Pancreas (tissue), 10 donors: Measurements from ENCODE around the gene MGARP. TPM values are rescaled to one million over a fixed set of nuclear protein-coding genes. Genes with fewer than 3 reads are reported as not detected.
A peak's percentile ranks its signal among the peaks of the same experiment; 100 is the strongest.
"Not testable (repeated sequence)": the region's sequence is repeated elsewhere in the genome, so short reads cannot be mapped to it uniquely, and the experiment has no call there.

Experiments used
- ATAC-seq, 4 donors: fragments of 200-7000 bp; cut with Tn5 transposase; one replicate each; pipeline versions ENCODE4 v1.8.0 to v1.9.1; 2020; ENCODE audit warnings: mild to moderate bottlenecking in 4 of 4, moderate library complexity in 4 of 4
- DNase-seq, 6 donors: peaks; one replicate each; pipeline ENCODE4 v3.0.0-alpha.2; 2020
- FAIRE-seq: peaks from 2 replicates; lab custom pipeline; 2012; peaks lifted over from hg19 to GRCh38; lab: Jason Lieb, UNC
- H3K27ac ChIP-seq, 4 donors: fragments of 200-600 bp; sonication (generic); 1 replicate in 3 of 4; 2 replicates in 1 of 4; pipeline versions ENCODE4 v1.5.0 to v1.8.0; 2020
- H3K27me3 ChIP-seq, 4 donors: fragments of 200-600 bp; one replicate each; pipeline ENCODE4 v1.8.0; 2021
- H3K36me3 ChIP-seq, 3 donors: fragments of 200-600 bp; sonication (generic) in 1 of 3; one replicate each; pipeline versions ENCODE4 v1.5.0 to v1.8.0; 2020 to 2021
- H3K4me1 ChIP-seq, 3 donors: fragments of 200-600 bp; one replicate each; pipeline ENCODE4 v1.8.0; 2021
- H3K4me3 ChIP-seq, 4 donors: fragments of 200-600 bp; sonication (generic) in 2 of 4; one replicate each; pipeline versions ENCODE4 v1.5.0 to v1.8.0; 2020 to 2021
- H3K9me3 ChIP-seq, 4 donors: fragments of 200-600 bp; one replicate each; pipeline ENCODE4 v1.8.0; 2021
- WGBS, 2 donors: extraction: QIAGEN DNeasy Blood & Tissue Kit; methylation state at CpG; one replicate each; pipeline ENCODE4 v1.1.7; 2013; 5-methylcytosine and 5-hydroxymethylcytosine counted together
- intact Hi-C, 3 donors: fragments of 100-400 bp; cut with DNase I; formaldehyde crosslinking; loops; one replicate each; pipeline versions ENCODE4 v1.11.1 to v1.14.2; 2022
- polyA plus RNA-seq, 2 donors: library from polyadenylated mRNA; stranded (reverse); fragments of 200-250 nt; gene quantifications; one replicate each; pipeline ENCODE4 v1.2.3, GENCODE V29; 2013
- total RNA-seq, 6 donors: library from RNA; stranded (reverse); fragmentation: NEBNext Ultra II Directional in 4 of 6; extraction: Animal tissue kit (Norgen Biotek cat#: 25700) in 4 of 6; gene quantifications; one replicate each; pipeline versions ENCODE4 v1.2.1 to v1.2.4, GENCODE V29; 2021 to 2023
- TF ChIP-seq, protein P1 (sequence below), 4 donors: fragments of 200-600 bp; sonication (generic) in 3 of 4; IDR thresholded peaks; one replicate each; pipeline versions ENCODE4 v1.5.0 to v1.8.0; 2021; ENCODE audit warnings: antibody characterized with exemption in 4 of 4
- donor health status: healthy with polysubstance abuse.
- donor health status: DM: no; HTN: no; CAD: no; lungs with moderate emphysema.
- donor health status: DM: no; HTN: no; CAD: no.
- donor health status: control.
- donor health status: control.
- donor health status: Bipolar disorder and iron deficiency.
- donor health status: DM: yes; HTN: yes; CAD: no.
- donor health status: DM: no; HTN: no; CAD: no.
- donor health status: DM: no; HTN: no; CAD: no.
- donor health status: DM: yes; HTN: yes; CAD: no.

Gene MGARP
- total RNA-seq (under 1 TPM in 2 of 6 donors, not detected in 4; 0.25 TPM), polyA plus RNA-seq (under 1 TPM; 0.45 to 0.49 TPM)

DNA sequence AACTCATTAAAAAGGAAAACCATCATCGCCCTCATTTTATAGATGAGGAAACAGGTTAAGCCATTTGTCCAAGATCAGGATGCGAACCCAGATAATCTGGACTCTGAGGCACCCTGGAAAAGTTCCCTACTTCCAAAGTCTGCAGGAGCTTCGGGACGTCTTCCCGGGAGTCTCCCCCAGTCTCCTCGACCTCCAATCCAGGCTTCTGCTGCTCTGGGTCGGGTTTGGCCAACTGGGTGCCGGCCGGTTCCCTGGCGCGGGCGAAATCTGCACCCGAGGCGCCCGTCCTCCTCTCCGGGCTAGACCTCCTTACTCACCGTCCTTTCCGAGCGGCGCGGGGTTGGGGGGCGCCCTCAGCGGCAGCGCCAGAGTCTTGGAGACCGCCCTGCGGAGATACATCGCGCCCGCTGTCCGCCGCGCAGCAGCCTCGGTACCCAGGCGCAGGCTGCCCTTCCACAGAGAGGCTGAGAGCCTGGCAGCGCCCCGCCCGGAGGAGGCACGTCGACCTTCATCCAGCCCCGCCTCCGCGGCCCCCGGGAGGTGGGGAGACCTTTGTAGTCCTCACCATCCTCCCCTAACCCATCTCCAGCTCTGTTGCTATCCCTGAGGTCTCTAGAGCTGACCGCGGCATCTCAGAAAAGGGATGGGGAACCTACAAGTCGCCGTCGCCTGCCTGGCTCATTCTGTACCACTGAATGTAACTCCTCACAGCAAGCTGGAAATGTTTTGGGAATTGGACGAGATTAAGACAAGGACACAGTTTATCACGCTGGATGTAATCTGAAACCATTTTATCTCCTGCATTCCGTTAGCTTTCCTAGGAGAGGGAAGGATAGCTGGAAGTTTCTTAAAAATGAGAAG lies at the start of gene MGARP:
MGARP (minus strand) TSS at position 466 of the 861 bp plus-strand sequence; CDS start at position 399, 67 bp downstream.
- intact Hi-C loops, result loop anchor here in 1 of 3 donors (10.0 kb wide), 1 partner anchor 165 kb away; no protein-coding TSS in a partner anchor
- TF ChIP-seq, protein P1, sequence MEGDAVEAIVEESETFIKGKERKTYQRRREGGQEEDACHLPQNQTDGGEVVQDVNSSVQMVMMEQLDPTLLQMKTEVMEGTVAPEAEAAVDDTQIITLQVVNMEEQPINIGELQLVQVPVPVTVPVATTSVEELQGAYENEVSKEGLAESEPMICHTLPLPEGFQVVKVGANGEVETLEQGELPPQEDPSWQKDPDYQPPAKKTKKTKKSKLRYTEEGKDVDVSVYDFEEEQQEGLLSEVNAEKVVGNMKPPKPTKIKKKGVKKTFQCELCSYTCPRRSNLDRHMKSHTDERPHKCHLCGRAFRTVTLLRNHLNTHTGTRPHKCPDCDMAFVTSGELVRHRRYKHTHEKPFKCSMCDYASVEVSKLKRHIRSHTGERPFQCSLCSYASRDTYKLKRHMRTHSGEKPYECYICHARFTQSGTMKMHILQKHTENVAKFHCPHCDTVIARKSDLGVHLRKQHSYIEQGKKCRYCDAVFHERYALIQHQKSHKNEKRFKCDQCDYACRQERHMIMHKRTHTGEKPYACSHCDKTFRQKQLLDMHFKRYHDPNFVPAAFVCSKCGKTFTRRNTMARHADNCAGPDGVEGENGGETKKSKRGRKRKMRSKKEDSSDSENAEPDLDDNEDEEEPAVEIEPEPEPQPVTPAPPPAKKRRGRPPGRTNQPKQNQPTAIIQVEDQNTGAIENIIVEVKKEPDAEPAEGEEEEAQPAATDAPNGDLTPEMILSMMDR (IDR thresholded peaks at IDR 0.05), result no peak
- Histone ChIP-seq H3K27me3 (peaks cover 0 to 15% (median 2%) of the 10 kb centered on the region in 4 donors), H3K9me3 (no peaks in the 10 kb centered on the region), H3K4me3 (peak within 1 kb of the TSS in 2 of 4 donors; percentile 23 to 39), H3K27ac (no peak within 1 kb of the TSS), H3K36me3 (no peaks in the 10 kb centered on the region), H3K4me1 (peaks cover 0 to 3% (median 0%) of the 10 kb centered on the region in 3 donors)
- ATAC-seq, result peak; percentile 56 to 75 (median 73)
- no peak for FAIRE-seq
- peak in 4 of 6 donors; percentile 13 to 66 (median 40) for DNase-seq
- 9 to 10% methylated on average over 49 to 51 of the region's 51 CpGs for WGBS, 2 donors

DNA sequence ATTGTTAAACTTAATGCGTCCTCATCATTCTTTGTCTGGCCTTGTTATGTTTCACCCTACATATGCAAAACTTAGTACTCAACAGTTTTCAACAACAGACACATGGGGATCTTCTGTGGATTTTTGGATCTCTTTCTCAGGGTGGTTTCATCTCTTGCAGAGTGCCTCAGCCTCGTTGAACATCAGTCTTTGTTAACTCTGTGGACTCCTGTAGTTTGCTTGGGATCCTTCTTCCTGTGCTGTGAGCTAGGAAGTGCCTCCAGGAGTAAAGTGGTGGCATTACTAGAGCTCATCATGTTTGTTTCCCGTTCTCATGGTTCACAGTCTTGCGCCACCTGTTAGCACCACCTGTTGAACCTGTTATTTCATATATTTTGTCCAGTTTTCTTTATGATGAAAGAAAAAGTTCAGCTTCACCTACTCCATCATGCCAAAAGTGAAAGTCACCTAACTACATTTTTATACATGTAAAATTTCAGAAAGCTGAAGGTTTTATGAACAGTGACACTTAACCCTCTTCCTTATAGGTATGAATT lies 49.7 kb upstream of the MGARP start:
- Histone ChIP-seq H3K36me3 (no peaks in the 10 kb centered on the region), H3K27me3 (no peaks in the 10 kb centered on the region), H3K9me3 (no peaks in the 10 kb centered on the region), H3K4me1 (peaks cover 0 to 11% (median 6%) of the 10 kb centered on the region in 3 donors), H3K4me3 (no peak overlapping the region), H3K27ac (no peak overlapping the region)
- ATAC-seq (no peak), DNase-seq (no peak), FAIRE-seq (no peak)
- 89 to 92% methylated on average over 4 of the region's 4 CpGs for WGBS, 2 donors
- intact Hi-C loops, result no loop called here
- TF ChIP-seq, protein P1 (IDR thresholded peaks at IDR 0.05), result no peak

DNA sequence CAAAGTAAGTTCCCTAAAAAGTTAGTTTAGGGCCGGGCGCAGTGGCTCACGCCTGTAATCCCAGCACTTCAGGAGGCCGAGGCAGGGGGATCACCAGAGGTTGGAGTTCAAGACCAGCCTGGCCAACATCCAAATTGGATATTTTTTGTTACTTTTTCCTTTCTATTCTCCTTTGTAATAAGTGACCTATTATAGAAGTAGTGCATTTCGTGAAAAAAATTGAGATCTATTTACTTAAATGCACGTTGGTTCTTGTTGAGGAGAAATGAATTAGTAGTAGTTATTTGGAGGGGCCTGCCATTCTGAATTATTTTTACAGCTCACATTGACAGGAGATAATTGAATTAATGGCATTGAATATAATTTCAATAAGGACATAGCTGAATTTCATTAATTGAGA lies 44.6 kb upstream of the MGARP start:
- no peaks in the 10 kb centered on the region for H3K36me3 ChIP-seq
- peaks cover 6 to 24% (median 21%) of the 10 kb centered on the region in 3 donors for H3K4me1 ChIP-seq
- TF ChIP-seq, protein P1 (IDR thresholded peaks at IDR 0.05), result no peak
- 57 to 60% methylated on average over 6 of the region's 6 CpGs for WGBS, 2 donors
- H3K27ac ChIP-seq, result peak overlapping the region in 1 of 4 donors; percentile 17
- H3K4me3 ChIP-seq, result no peak overlapping the region
- ATAC-seq (no peak), FAIRE-seq (no peak), DNase-seq (no peak)
- intact Hi-C loops, result no loop called here
- no peaks in the 10 kb centered on the region for H3K27me3 ChIP-seq
- H3K9me3 ChIP-seq, result no peaks in the 10 kb centered on the region

DNA sequence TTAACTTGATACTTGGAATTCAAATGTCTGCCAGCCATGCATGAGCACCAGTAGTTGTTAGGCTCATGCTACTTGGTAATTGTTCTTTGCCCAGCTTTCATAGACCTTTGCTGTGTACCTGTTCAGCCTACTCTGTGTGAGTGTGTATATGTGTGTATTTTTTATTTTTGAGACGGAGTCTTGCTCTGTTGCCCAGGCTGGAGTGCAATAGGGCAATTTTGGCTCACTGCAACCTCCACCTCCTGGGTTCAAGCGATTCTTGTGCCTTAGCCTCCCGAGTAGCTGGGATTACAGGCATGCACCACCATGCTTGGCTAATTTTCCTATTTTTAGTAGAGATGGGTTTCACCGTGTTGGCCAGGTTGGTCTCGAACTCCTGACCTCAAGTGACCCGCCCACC lies 42.5 kb upstream of the MGARP start:
- ATAC-seq, H3K27ac ChIP-seq, H3K36me3 ChIP-seq, intact Hi-C loops, H3K27me3 ChIP-seq, H3K9me3 ChIP-seq, DNase-seq, FAIRE-seq, H3K4me3 ChIP-seq: not testable (repeated sequence)
- WGBS, 2 donors, result 98% methylated on average over 6 of the region's 6 CpGs
- peaks cover 6 to 24% (median 21%) of the 10 kb centered on the region in 3 donors for H3K4me1 ChIP-seq

DNA sequence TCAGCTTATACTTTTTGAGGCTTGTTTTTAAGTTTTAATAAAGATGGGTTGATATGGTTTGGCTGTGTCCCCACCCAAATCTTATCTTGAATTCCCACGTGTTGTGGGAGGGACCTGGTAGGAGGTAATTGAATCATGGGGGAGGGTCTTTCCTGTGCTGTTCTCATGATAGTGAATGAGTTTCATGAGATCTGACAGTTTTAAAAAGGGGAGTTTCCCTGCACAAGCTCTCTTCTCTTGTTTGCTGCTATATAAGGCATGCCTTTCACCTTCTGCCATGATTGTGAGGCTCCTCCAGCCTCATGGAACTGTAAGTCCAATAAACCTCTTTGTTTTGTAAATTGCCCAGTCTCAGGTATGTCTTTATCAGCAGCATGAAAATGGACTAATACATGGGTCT lies 42.0 kb upstream of the MGARP start:
- ATAC-seq, H3K9me3 ChIP-seq, H3K4me3 ChIP-seq, H3K27me3 ChIP-seq, FAIRE-seq, intact Hi-C loops, H3K27ac ChIP-seq, DNase-seq, H3K36me3 ChIP-seq: not testable (repeated sequence)
- peaks cover 6 to 24% (median 21%) of the 10 kb centered on the region in 3 donors for H3K4me1 ChIP-seq
- WGBS, 2 donors, result 6 to 13% methylated on average over 1 of the region's 1 CpG
